ENCODE results near the gene PPP1R26. TPM values are rescaled to one million over a fixed set of nuclear protein-coding genes. Genes with fewer than 3 reads are reported as not detected.
"Not testable (repeated sequence)": the region's sequence is repeated elsewhere in the genome, so short reads cannot be mapped to it uniquely, and the experiment has no call there.

The PPP1R26 gene
- total and polyA plus RNA-seq, 5 donors, result 14.5 to 23.8 (median 18.7) TPM

- intact Hi-C loops (cut with DNase I); H3K4me1 ChIP-seq (ENCODE audit: control insufficient read depth, insufficient read depth, low read length); DNase-seq; H3K4me3 ChIP-seq (ENCODE audit: low read length); H3K9me3 ChIP-seq (ENCODE audit: control insufficient read depth, low read length); H3K27me3 ChIP-seq (ENCODE audit: control insufficient read depth, insufficient read depth); ATAC-seq; H3K27ac ChIP-seq (ENCODE audit: low read length): not testable (repeated sequence)
- 97% methylated on average over 10 of the region's 10 CpGs for WGBS
Measured at GRCh38 chr9:135528842-135529435, 49.4 kb downstream of the PPP1R26 start.

GRCh38 chr9:135530146-135530545 is 50.6 kb downstream of the PPP1R26 start:
- ATAC-seq, result no peak
- WGBS, result 78% methylated on average over 5 of the region's 5 CpGs
- no peak for DNase-seq
- Histone ChIP-seq H3K27ac (ENCODE audit: low read length) (no peak overlapping the region), H3K4me3 (ENCODE audit: low read length) (no peak overlapping the region), H3K4me1 (ENCODE audit: control insufficient read depth, insufficient read depth, low read length) (no peaks in the 10 kb centered on the region), H3K9me3 (ENCODE audit: control insufficient read depth, low read length) (no peaks in the 10 kb centered on the region), H3K27me3 (ENCODE audit: control insufficient read depth, insufficient read depth) (no peaks in the 10 kb centered on the region)
- intact Hi-C loops (cut with DNase I), result no loop called here

DNA sequence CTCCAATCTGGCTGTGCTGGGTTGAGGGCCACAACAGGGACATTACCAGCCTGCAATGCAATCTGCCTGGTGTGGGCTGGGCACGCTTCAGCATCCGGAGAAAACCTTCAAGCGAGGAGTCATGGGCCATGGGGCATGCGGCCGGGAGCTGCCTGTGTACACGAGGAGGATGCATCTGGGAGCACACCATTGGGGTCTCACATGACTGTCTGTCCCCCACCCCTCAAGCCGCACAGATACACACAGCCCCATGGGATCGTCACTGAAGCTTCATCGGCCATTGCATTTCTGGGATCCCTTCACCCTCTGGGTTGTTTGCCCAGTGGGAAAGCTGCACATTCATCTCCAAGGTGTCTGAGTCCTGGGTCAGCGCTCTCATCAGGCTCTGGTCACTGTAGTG is 51.5 kb downstream of the PPP1R26 start:
- ATAC-seq (no peak), DNase-seq (no peak)
- Histone ChIP-seq H3K4me3 (ENCODE audit: low read length) (no peak overlapping the region), H3K9me3 (ENCODE audit: control insufficient read depth, low read length) (no peaks in the 10 kb centered on the region), H3K27ac (ENCODE audit: low read length) (no peak overlapping the region), H3K4me1 (ENCODE audit: control insufficient read depth, insufficient read depth, low read length) (no peaks in the 10 kb centered on the region), H3K27me3 (ENCODE audit: control insufficient read depth, insufficient read depth) (no peaks in the 10 kb centered on the region)
- intact Hi-C loops (cut with DNase I), result no loop called here
- WGBS, result 94% methylated on average over 10 of the region's 10 CpGs

GRCh38 chr9:135533113-135533512 is 53.5 kb downstream of the PPP1R26 start:
- DNase-seq, result no peak
- no peak for ATAC-seq
- Histone ChIP-seq H3K27ac (ENCODE audit: low read length) (no peak overlapping the region), H3K4me3 (ENCODE audit: low read length) (no peak overlapping the region), H3K27me3 (ENCODE audit: control insufficient read depth, insufficient read depth) (no peaks in the 10 kb centered on the region), H3K4me1 (ENCODE audit: control insufficient read depth, insufficient read depth, low read length) (no peaks in the 10 kb centered on the region), H3K9me3 (ENCODE audit: control insufficient read depth, low read length) (peaks cover 2% of the 10 kb centered on the region)
- intact Hi-C loops (cut with DNase I), result no loop called here
- 94% methylated on average over 3 of the region's 3 CpGs for WGBS

GRCh38 chr9:135533674-135534073 is 54.1 kb downstream of the PPP1R26 start:
- Histone ChIP-seq H3K27me3 (ENCODE audit: control insufficient read depth, insufficient read depth) (no peaks in the 10 kb centered on the region), H3K27ac (ENCODE audit: low read length) (no peak overlapping the region), H3K4me3 (ENCODE audit: low read length) (no peak overlapping the region), H3K9me3 (ENCODE audit: control insufficient read depth, low read length) (peaks cover 2% of the 10 kb centered on the region), H3K4me1 (ENCODE audit: control insufficient read depth, insufficient read depth, low read length) (no peaks in the 10 kb centered on the region)
- intact Hi-C loops (cut with DNase I), result no loop called here
- WGBS, result 90% methylated on average over 12 of the region's 12 CpGs
- DNase-seq, result no peak
- ATAC-seq, result no peak

GRCh38 chr9:135534192-135534711 is 54.7 kb downstream of the PPP1R26 start:
- H3K27me3 ChIP-seq (ENCODE audit: control insufficient read depth, insufficient read depth); intact Hi-C loops (cut with DNase I); H3K27ac ChIP-seq (ENCODE audit: low read length); H3K4me3 ChIP-seq (ENCODE audit: low read length); H3K4me1 ChIP-seq (ENCODE audit: control insufficient read depth, insufficient read depth, low read length); DNase-seq; H3K9me3 ChIP-seq (ENCODE audit: control insufficient read depth, low read length): not testable (repeated sequence)
- WGBS, result 30% methylated on average over 10 of the region's 10 CpGs
- peak in 1 of 2 donors; percentile 36 for ATAC-seq

GRCh38 chr9:135534826-135535225 is 55.2 kb downstream of the PPP1R26 start:
- ATAC-seq; DNase-seq; H3K4me3 ChIP-seq (ENCODE audit: low read length); H3K9me3 ChIP-seq (ENCODE audit: control insufficient read depth, low read length); H3K27ac ChIP-seq (ENCODE audit: low read length); H3K4me1 ChIP-seq (ENCODE audit: control insufficient read depth, insufficient read depth, low read length); intact Hi-C loops (cut with DNase I); H3K27me3 ChIP-seq (ENCODE audit: control insufficient read depth, insufficient read depth): not testable (repeated sequence)
- WGBS, result 71% methylated on average over 4 of the region's 4 CpGs

- H3K4me3 ChIP-seq (ENCODE audit: low read length); H3K9me3 ChIP-seq (ENCODE audit: control insufficient read depth, low read length); DNase-seq; ATAC-seq; H3K27me3 ChIP-seq (ENCODE audit: control insufficient read depth, insufficient read depth); intact Hi-C loops (cut with DNase I); H3K27ac ChIP-seq (ENCODE audit: low read length); H3K4me1 ChIP-seq (ENCODE audit: control insufficient read depth, insufficient read depth, low read length): not testable (repeated sequence)
- WGBS, result 85% methylated on average over 13 of the region's 13 CpGs
Measured at GRCh38 chr9:135535631-135536030, 56.0 kb downstream of the PPP1R26 start.

GRCh38 chr9:135536216-135536615 is 56.6 kb downstream of the PPP1R26 start:
- Histone ChIP-seq H3K9me3 (ENCODE audit: control insufficient read depth, low read length) (peaks cover 2% of the 10 kb centered on the region), H3K4me3 (ENCODE audit: low read length) (no peak overlapping the region), H3K27me3 (ENCODE audit: control insufficient read depth, insufficient read depth) (no peaks in the 10 kb centered on the region), H3K27ac (ENCODE audit: low read length) (no peak overlapping the region), H3K4me1 (ENCODE audit: control insufficient read depth, insufficient read depth, low read length) (no peaks in the 10 kb centered on the region)
- intact Hi-C loops (cut with DNase I), result no loop called here
- DNase-seq (no peak), ATAC-seq (no peak)
- 78% methylated on average over 8 of the region's 8 CpGs for WGBS

Other genes with a start within 250 kb of the PPP1R26 start
- 10 to 100 TPM; 27.1 to 39.5 (median 37.8) TPM for gene MRPS2, start 20.9 kb downstream of the PPP1R26 start, total RNA-seq
- 48.9 TPM for gene MRPS2, start 20.9 kb downstream of the PPP1R26 start, polyA plus RNA-seq
- gene LCN1, start 41.7 kb downstream of the PPP1R26 start, total RNA-seq, result 1 to 10 TPM in 1 of 4 donors, under 1 TPM in 1, not detected in 2; 0.42 to 4.0 TPM
- not detected for gene LCN1, start 41.7 kb downstream of the PPP1R26 start, polyA plus RNA-seq
- not detected for gene OBP2A, start 66.3 kb downstream of the PPP1R26 start, total RNA-seq
- not detected for gene OBP2A, start 66.3 kb downstream of the PPP1R26 start, polyA plus RNA-seq
- gene PAEP, start 82.0 kb downstream of the PPP1R26 start, total RNA-seq, result not detected
- gene PAEP, start 82.0 kb downstream of the PPP1R26 start, polyA plus RNA-seq, result not detected
- gene GLT6D1, start 159.8 kb downstream of the PPP1R26 start, total RNA-seq, result not detected
- gene GLT6D1, start 159.8 kb downstream of the PPP1R26 start, polyA plus RNA-seq, result not detected
- not detected for gene LCN9, start 183.5 kb downstream of the PPP1R26 start, total RNA-seq
- gene LCN9, start 183.5 kb downstream of the PPP1R26 start, polyA plus RNA-seq, result not detected
- gene SOHLH1, start 219.7 kb downstream of the PPP1R26 start, total RNA-seq, result not detected
- not detected for gene SOHLH1, start 219.7 kb downstream of the PPP1R26 start, polyA plus RNA-seq
- gene KCNT1, start 222.4 kb downstream of the PPP1R26 start, total RNA-seq, result 1 to 10 TPM in 1 of 4 donors, under 1 TPM in 2, not detected in 1; 0.17 to 1.1 (median 0.32) TPM
- 0.20 TPM for gene KCNT1, start 222.4 kb downstream of the PPP1R26 start, polyA plus RNA-seq

All from right cardiac atrium (tissue), 5 donors.